Right atrium auricular region (tissue), 2 donors: ENCODE measurements around the gene CIROP. TPM values are rescaled to one million over a fixed set of nuclear protein-coding genes. Genes with fewer than 3 reads are reported as not detected.
A peak's percentile ranks its signal among the peaks of the same experiment; 100 is the strongest.

Experiments
- DNase-seq: peaks from one replicate; pipeline ENCODE4 v3.0.0-alpha.2; 2019; ENCODE audit warnings: low spot score
- H3K27ac ChIP-seq, 2 donors: fragments of 200-600 bp; sonication (generic); 1 replicate in 1 of 2; 2 replicates in 1 of 2; pipeline ENCODE4 v1.5.1; 2016 to 2019
- H3K27me3 ChIP-seq, 2 donors: fragments of 200-600 bp; sonication (generic); one replicate each; pipeline versions ENCODE4 v1.5.1 to v1.6.0; 2017 to 2019
- H3K36me3 ChIP-seq: fragments of 200-600 bp; sonication (generic); one replicate; pipeline ENCODE4 v1.5.1; 2016
- H3K4me1 ChIP-seq, 2 donors: fragments of 200-600 bp; sonication (generic); one replicate each; pipeline versions ENCODE4 v1.5.1 to v1.6.0; 2017 to 2019
- H3K4me3 ChIP-seq, 2 donors: fragments of 200-600 bp; sonication (generic); 1 replicate in 1 of 2; 2 replicates in 1 of 2; pipeline ENCODE4 v1.5.1; 2017 to 2019; ENCODE audit warnings: mild to moderate bottlenecking in 1 of 2, moderate library complexity in 1 of 2
- H3K9me3 ChIP-seq, 2 donors: fragments of 200-600 bp; sonication (generic); one replicate each; pipeline ENCODE4 v1.5.1; 2019
- total RNA-seq, 2 donors: library from RNA; depleted of rRNA; stranded (reverse); fragments of >200 nt; gene quantifications; one replicate each; pipeline ENCODE4 v1.1.0, GENCODE V29; 2016
- TF ChIP-seq, protein P1 (sequence below), 2 donors: fragments of 200-600 bp; sonication (generic); IDR thresholded peaks; one replicate each; pipeline ENCODE4 v1.5.1; 2019; ENCODE audit warnings: antibody characterized with exemption in 2 of 2

The CIROP gene
- total RNA-seq, 2 donors from 2014 or later: not detected

DNA sequence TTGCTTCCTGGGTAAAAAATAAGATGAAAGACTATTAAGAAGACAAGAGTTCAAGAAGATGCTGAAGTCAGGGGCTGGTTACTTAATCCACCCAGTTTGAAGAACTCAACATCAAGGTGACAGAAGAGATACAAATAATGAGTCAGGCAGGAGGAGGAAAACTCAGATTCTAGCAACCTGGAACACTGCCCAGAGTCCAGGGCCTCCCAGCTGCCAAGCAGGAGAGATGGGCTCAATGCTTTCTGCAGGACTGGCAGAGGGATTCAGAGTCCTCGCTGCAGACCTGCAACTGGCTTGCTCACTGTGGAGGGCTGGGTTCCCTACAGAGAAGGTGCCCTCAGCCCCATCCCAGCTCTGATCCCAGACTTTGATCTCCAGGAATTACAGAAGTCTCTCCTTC, 42.9 kb upstream of the CIROP start:
- H3K36me3 ChIP-seq: peaks cover 3% of the 10 kb centered on the region
- no peaks in the 10 kb centered on the region for H3K9me3 ChIP-seq
- H3K27me3 ChIP-seq: no peaks in the 10 kb centered on the region
- DNase-seq: no peak
- H3K4me3 ChIP-seq: no peak overlapping the region
- TF ChIP-seq, protein P1, sequence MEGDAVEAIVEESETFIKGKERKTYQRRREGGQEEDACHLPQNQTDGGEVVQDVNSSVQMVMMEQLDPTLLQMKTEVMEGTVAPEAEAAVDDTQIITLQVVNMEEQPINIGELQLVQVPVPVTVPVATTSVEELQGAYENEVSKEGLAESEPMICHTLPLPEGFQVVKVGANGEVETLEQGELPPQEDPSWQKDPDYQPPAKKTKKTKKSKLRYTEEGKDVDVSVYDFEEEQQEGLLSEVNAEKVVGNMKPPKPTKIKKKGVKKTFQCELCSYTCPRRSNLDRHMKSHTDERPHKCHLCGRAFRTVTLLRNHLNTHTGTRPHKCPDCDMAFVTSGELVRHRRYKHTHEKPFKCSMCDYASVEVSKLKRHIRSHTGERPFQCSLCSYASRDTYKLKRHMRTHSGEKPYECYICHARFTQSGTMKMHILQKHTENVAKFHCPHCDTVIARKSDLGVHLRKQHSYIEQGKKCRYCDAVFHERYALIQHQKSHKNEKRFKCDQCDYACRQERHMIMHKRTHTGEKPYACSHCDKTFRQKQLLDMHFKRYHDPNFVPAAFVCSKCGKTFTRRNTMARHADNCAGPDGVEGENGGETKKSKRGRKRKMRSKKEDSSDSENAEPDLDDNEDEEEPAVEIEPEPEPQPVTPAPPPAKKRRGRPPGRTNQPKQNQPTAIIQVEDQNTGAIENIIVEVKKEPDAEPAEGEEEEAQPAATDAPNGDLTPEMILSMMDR (IDR thresholded peaks at IDR 0.05): no peak
- peaks cover 0 to 38% of the 10 kb centered on the region in 2 donors for H3K4me1 ChIP-seq
- peak overlapping the region; percentile 44 to 52 for H3K27ac ChIP-seq

DNA sequence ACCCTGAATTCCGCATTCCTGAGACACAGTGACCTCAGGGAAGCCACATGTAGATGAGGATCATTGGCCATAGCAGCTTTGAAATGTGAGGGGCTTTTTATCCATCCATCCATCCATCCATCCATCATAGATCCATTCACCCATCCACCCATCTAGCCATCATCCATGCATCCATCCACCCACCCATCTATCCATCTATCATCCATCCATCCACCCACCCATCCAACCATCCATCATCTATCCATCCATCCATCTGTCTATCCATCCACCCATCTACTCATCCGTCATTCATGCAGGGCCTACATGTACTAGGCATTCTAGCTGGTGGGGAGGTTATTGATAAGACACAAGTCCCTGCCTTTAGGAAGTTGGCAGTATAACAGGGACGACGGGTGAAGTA, 42.2 kb upstream of the CIROP start:
- no peak for DNase-seq
- peaks cover 0 to 38% of the 10 kb centered on the region in 2 donors for H3K4me1 ChIP-seq
- TF ChIP-seq, protein P1 (IDR thresholded peaks at IDR 0.05): no peak
- H3K27ac ChIP-seq: peak overlapping the region; percentile 44 to 52
- no peaks in the 10 kb centered on the region for H3K9me3 ChIP-seq
- no peaks in the 10 kb centered on the region for H3K27me3 ChIP-seq
- peaks cover 3% of the 10 kb centered on the region for H3K36me3 ChIP-seq
- no peak overlapping the region for H3K4me3 ChIP-seq

DNA sequence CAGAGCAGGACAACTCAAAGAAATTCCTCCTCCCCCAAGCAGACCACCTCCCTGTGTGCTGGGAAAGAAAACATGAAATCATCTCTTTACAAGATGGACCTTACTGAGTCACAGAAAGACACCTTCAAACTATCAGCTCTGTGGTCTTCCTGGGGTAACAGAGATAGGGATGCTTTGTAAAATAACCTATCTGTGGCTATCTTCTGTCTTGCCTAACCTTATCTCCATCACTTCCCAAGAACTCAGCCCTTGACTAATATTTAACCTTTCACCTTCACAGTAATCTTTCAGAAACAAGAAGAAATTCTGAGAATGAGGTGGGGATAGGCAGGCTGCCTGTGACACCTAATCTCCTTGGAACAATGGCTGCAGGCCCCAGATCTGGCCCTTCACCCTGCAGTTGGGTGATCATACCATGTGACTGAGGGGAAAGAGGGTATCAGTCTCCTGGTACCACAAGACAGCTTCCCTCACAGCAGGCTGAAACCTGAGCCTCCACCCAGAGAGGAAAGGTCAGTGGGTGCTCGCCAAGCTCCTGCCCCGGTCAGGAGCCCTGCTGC, 41.6 kb upstream of the CIROP start:
- no peaks in the 10 kb centered on the region for H3K27me3 ChIP-seq
- H3K27ac ChIP-seq: peak overlapping the region; percentile 52 to 59
- DNase-seq: no peak
- no peak overlapping the region for H3K4me3 ChIP-seq
- peaks cover 3% of the 10 kb centered on the region for H3K36me3 ChIP-seq
- no peaks in the 10 kb centered on the region for H3K9me3 ChIP-seq
- H3K4me1 ChIP-seq: peaks cover 0 to 41% of the 10 kb centered on the region in 2 donors
- TF ChIP-seq, protein P1 (IDR thresholded peaks at IDR 0.05): no peak

DNA sequence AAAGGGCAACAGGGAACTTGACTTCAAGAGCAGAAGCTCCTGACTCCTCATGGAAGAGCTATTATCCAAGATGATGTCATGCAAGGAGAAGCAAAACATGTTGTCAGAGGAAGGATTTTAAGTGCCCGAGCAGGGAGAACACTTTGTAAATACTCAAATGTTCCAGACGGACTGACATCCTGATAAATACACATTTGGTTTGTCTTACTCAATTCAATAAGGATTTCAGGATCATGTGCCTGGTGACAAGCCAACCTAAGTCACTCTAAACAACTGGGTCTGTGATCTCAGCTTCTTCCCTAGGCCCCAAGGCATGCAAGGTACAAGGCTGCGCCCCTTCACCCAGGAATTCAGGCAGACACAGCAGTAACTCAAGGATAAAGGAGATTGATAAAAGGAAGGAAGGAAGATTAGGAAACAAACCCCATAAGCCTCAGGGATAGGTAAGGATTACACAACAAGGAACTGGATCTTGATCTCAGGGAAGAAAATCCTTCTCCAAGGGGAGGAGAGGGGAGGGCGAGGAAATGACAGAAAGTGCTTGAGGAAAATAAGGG, 41.1 kb upstream of the CIROP start:
- Histone ChIP-seq H3K27ac (peak overlapping the region; percentile 52 to 59), H3K9me3 (no peaks in the 10 kb centered on the region), H3K4me1 (peaks cover 0 to 41% of the 10 kb centered on the region in 2 donors), H3K36me3 (peaks cover 3% of the 10 kb centered on the region), H3K27me3 (no peaks in the 10 kb centered on the region), H3K4me3 (no peak overlapping the region)
- TF ChIP-seq, protein P1 (IDR thresholded peaks at IDR 0.05): no peak
- no peak for DNase-seq

DNA sequence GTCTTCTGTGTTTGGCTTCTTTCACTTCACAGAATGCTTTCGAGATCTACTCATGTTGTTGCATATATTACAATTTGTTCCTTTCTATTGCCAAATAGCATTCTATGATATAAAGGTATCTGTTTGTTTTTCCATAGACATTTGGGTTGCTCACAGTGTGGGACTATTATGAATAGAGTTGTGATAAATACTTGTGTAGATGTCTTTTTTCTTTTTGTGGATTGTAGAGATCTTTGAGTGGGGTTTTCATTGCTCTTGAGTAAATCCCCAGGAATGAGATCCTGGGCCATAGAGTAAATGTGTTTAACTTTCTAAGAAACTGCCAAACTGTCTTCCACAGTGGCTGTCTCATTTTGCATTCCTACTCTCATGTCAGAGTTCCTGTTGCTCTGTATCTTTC, 39.1 kb upstream of the CIROP start:
- no peak for DNase-seq
- Histone ChIP-seq H3K27me3 (no peaks in the 10 kb centered on the region), H3K9me3 (no peaks in the 10 kb centered on the region), H3K4me1 (peaks cover 0 to 41% of the 10 kb centered on the region in 2 donors), H3K4me3 (no peak overlapping the region), H3K36me3 (peaks cover 17% of the 10 kb centered on the region), H3K27ac (peak overlapping the region in 1 of 2 donors; percentile 87)
- TF ChIP-seq, protein P1 (IDR thresholded peaks at IDR 0.05): no peak

DNA sequence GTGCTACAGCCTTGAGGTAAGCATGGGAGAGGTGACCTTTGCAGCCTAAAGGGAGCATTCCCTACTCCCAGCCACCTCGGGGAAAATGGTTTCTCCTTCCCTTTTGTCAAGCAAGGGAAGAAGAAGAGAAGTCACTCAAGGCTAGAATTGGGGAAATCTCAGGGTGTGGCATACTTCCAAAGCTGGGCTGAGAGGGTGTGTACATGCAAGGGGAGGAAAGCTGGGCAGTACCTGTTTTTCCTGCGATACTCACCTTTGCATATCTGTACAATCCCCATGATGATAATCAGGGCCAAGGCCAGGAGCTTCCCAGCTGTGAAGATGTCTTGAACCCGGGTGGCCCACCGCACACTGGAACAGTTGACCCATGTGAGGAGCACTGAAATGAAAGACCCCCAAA, 38.0 kb upstream of the CIROP start:
- H3K4me1 ChIP-seq: peaks cover 0 to 41% of the 10 kb centered on the region in 2 donors
- no peaks in the 10 kb centered on the region for H3K9me3 ChIP-seq
- H3K27ac ChIP-seq: peak overlapping the region; percentile 61 to 87
- TF ChIP-seq, protein P1 (IDR thresholded peaks at IDR 0.05): no peak
- peaks cover 18% of the 10 kb centered on the region for H3K36me3 ChIP-seq
- no peak overlapping the region for H3K4me3 ChIP-seq
- H3K27me3 ChIP-seq: no peaks in the 10 kb centered on the region
- DNase-seq: no peak
